AG09309 (cell line): Measurements from ENCODE around the gene TM4SF4.

Experiments
- DNase-seq: peaks from one replicate; pipeline ENCODE4 v3.0.0-alpha.2; 2010; ENCODE audit warnings: low read depth
- H3K4me3 ChIP-seq: 2 replicates; pipeline ENCODE4 v1.5.1; 2011; ENCODE audit warnings: mild to moderate bottlenecking, low read depth, low read length, moderate library complexity; ENCODE audit not compliant: control insufficient read depth
- TF ChIP-seq, protein P1 (sequence below): IDR thresholded peaks from 2 replicates; pipeline ENCODE4 v1.5.1; 2011; ENCODE audit warnings: mild to moderate bottlenecking, low read depth, low read length, inconsistent platforms; ENCODE audit not compliant: insufficient read depth, control insufficient read depth; ENCODE audit errors: missing control alignments

The TM4SF4 gene

GRCh38 chr3:149495581-149496125 lies 21.2 kb downstream of the TM4SF4 start:
- no peak for DNase-seq
- TF ChIP-seq, protein P1, sequence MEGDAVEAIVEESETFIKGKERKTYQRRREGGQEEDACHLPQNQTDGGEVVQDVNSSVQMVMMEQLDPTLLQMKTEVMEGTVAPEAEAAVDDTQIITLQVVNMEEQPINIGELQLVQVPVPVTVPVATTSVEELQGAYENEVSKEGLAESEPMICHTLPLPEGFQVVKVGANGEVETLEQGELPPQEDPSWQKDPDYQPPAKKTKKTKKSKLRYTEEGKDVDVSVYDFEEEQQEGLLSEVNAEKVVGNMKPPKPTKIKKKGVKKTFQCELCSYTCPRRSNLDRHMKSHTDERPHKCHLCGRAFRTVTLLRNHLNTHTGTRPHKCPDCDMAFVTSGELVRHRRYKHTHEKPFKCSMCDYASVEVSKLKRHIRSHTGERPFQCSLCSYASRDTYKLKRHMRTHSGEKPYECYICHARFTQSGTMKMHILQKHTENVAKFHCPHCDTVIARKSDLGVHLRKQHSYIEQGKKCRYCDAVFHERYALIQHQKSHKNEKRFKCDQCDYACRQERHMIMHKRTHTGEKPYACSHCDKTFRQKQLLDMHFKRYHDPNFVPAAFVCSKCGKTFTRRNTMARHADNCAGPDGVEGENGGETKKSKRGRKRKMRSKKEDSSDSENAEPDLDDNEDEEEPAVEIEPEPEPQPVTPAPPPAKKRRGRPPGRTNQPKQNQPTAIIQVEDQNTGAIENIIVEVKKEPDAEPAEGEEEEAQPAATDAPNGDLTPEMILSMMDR: no peak
- H3K4me3 ChIP-seq: no peak overlapping the region

DNA sequence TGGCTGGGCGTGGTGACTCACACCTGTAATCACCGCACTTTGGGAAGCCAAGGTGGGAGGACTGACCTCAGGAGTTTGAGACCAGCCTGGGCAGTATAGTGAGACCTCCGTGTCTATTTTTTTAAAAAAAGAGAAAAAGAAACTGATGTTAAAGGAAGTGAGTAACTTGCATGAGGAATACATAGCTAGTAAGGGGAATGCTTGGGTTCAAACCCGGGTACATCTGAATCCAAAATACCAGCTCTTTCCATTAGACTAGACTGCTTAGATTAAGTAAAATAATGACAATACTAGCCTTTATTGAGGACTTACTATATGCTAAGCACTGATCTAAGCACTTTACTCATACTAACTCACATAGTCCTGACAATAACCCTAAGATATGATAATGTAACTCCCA lies 22.4 kb downstream of the TM4SF4 start:
- DNase-seq: no peak
- no peak overlapping the region for H3K4me3 ChIP-seq
- TF ChIP-seq, protein P1: no peak

GRCh38 chr3:149497966-149498670 lies 23.6 kb downstream of the TM4SF4 start:
- TF ChIP-seq, protein P1: no peak
- DNase-seq: no peak
- no peak overlapping the region for H3K4me3 ChIP-seq

GRCh38 chr3:149501524-149501923 lies 27.0 kb downstream of the TM4SF4 start:
- TF ChIP-seq, protein P1: no peak
- H3K4me3 ChIP-seq: no peak overlapping the region
- peak; percentile 90 for DNase-seq

DNA sequence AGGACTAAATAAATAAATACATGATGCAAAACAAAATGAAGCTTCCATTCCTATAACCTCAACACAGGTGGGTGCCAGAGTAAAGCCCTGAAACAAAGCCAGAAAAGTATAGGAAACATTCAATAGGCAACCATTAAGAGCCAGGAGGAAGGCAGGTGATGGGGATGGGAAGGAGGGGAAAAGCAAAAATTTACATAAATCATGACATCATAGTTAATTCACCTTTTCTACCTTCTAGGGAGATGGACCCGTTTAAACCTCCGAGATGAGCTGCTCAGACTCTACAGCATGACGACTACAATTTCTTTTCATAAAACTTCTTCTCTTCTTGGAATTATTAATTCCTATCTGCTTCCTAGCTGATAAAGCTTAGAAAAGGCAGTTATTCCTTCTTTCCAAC lies 27.9 kb downstream of the TM4SF4 start:
- TF ChIP-seq, protein P1: no peak
- no peak for DNase-seq
- H3K4me3 ChIP-seq: no peak overlapping the region

- DNase-seq: no peak
- TF ChIP-seq, protein P1: no peak
- H3K4me3 ChIP-seq: no peak overlapping the region
Observed at GRCh38 chr3:149506540-149506939, 32.0 kb downstream of the TM4SF4 start.
